GM18498 (cell line): ENCODE results near the gene BMAL1.
A peak's percentile ranks its signal among the peaks of the same experiment; 100 is the strongest.
"Not testable (repeated sequence)": the region's sequence is repeated elsewhere in the genome, so short reads cannot be mapped to it uniquely, and the experiment has no call there.

ENCODE experiments used
- ATAC-seq: cut with Tn5 transposase; IDR thresholded peaks from one replicate; pipeline ENCODE4 v1.9.1; 2021; ENCODE audit warnings: mild to moderate bottlenecking, moderate library complexity; ENCODE audit not compliant: unreplicated experiment

BMAL1 gene

DNA sequence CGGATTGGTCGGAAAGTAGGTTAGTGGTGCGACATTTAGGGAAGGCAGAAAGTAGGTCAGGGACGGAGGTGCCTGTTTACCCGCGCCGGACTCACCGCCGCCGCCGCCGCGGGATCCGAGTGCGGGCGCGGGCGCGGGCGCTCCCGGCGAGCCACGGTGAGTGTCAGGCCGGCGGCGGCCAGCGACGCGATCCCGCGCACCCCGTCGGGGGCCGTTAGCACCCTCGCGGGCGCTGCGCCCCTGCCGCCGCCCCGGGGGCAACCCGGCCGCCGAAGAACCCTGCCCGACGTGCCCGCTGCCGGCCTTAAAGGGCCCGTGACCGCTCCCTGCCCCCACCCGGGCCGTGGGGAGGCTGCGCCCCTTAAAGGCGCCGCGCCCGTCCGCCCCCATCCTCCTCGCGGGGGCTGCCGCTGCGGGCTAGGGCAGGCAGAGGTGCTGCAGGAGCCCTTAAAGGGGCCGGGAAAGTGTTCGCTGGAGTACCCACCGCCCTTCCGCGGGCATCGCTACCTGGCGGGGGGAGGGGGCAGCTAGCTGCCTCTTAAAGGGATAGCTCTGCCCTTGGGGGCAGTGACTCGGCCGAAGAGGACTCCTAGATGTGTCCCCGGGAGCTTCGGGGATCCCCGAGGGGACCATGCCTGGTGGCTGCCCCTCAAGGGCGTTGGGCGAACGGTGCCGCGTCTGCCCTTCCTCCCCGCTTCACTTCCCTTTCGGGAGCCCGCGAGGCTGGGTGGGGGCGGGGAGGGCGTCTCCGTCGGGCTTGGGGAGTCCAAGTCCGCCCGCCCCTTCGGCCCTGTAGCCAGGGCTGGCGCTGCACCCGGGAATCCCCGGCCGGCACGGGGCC, at the start of gene BMAL1:
Gene BMAL1, plus strand, starts transcription at position 23 of the 841 bp plus-strand sequence. CDS start 76,519 bp downstream, outside the sequence.
- ATAC-seq = peak; percentile 34

DNA sequence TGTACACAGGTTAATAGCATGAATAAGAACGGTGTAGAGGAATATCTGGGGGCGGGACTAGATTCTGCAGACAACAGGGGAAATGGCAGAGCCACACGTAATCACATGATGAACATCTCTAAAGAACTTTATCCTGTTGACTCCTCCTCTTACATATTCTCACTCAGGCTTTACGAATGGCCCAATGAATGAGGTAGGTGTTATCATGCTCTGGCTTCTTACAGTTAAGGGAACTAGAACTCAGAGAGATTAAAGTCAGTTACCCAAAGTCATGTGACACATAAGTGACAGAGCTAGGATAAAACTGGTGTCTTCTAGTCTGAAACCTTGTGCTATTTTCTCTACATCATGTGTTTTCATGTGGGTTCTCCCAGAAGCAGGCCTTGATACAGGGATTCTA, 49.0 kb upstream of the BMAL1 start:
- no peak for ATAC-seq

DNA sequence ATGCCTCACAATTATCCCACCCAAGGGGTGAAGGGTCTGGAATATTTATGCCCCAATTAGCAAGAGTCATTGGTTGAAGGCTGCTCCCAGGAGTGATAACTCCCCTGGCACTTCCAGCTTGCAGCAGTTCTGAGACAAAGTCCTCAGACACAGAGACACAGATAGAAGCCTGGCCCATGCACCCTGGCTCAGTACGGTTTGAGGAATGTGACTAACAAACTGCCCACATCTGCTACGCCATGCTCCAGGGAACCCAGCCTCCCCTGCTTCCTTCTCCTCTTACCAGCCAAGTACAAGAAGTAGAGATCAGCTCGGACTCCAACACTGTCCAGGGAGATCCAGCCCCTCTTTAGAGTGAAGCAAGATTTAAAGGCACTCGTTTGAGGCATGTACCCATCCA, 48.5 kb upstream of the BMAL1 start:
- no peak for ATAC-seq

DNA sequence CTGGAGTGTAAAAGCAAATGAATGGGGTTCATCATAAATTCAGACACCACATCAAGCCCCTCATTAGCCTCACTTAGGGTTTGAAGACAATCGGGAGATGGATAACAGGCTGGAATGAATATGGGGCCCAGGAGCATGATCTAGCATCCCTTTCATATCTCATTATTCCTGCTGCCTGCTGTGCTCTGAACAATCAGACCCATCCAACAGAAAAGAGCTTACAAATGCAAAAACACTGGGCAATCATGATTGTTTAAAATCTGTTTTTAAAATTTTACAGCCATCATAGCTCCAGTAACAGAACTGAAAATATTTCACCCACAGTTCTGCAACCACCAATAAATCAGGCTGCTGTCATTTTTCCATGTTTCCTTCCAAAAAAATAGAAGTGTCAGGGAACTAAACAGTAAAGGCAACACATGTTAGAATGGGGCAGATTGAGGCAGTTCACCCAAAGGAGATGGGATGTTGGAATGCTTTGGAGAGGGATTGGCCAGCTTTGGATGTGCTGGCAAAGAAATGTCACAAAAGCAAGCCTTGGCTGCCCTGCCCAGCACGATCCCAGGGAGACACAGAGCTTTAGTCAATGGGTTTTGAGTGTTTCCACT, 47.8 kb upstream of the BMAL1 start:
- no peak for ATAC-seq

DNA sequence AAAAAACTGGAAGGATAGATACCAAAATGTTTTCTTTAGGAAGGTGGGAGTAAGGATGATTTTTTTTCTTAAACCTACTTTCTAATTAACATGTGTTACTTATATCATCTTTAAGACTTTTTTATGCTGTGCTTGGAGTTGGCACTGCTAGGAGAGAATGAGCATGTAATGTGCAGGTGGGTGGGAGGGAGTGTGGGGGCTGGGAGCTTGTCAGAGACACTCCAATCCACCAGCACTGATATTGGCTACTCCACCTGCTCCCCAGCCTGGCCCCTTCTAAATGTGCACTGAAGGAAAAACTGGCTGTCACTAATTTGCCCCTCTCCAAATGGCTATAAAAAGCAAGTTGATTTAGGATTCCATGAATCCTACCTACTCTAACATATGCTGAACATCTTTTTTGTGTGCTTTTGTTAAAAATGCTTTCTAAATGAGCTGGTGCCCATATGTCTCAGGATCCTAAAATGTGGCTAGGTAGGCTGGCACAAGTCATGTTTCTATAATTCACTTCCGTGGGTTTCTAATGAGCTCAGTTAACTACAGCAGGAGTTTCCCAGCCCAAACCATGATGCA, 44.3 kb upstream of the BMAL1 start:
- no peak for ATAC-seq

DNA sequence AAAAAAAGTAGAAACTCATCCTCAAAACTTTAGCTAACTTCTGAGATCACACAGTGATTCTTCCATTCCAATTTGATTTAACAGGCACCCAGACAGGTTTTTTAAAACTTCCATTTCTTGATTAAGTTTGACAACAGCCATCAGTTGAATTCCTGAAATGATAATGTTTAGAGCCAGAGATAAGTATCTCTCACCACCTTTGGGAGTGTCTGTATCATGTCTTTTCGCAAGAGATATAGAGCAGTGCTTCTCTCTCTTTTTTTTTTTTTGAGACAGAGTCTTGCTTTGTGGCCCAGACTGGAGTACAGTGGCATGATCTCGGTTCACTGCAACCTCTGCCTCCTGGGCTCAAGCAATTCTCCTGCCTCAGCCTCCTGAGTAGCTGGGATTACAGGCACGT, 41.7 kb upstream of the BMAL1 start:
- ATAC-seq = no peak

DNA sequence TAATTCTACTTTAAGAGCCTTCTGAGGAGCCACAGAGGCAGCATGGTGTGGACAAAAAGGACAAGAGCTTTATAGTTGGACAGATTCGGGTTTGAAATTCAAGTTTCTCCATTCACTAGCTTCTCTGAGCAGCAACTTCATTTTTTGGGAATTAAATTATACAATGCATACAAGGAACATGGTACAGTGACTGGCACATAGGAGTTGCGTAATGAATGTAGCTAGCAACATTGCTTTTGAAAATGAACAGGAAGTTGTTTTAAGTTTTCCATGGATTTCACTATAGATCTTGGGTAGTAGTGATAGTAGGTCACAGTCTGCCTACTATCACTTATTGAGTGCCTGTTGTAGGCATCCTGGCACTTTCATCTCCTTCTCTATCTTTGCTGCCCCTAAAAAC, 41.0 kb upstream of the BMAL1 start:
- ATAC-seq = no peak

DNA sequence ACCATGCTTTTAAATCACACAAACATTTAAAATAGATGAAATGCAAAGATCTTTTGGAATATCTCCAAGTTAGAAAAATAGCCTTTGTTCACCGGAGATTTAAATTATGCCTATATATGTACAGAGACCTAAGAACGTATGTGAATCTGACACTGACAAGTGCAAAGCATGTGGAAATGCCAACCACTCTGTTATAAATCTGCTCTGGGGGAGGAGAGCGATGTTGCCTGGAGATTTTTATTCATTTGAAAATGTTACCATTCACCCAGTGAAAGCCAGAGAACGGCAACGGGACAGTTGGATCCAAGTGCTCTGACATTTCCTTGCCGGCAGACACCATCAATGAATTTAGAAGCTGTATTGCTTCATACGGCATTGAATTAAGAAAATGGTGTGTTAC, 39.8 kb upstream of the BMAL1 start:
- ATAC-seq = no peak

DNA sequence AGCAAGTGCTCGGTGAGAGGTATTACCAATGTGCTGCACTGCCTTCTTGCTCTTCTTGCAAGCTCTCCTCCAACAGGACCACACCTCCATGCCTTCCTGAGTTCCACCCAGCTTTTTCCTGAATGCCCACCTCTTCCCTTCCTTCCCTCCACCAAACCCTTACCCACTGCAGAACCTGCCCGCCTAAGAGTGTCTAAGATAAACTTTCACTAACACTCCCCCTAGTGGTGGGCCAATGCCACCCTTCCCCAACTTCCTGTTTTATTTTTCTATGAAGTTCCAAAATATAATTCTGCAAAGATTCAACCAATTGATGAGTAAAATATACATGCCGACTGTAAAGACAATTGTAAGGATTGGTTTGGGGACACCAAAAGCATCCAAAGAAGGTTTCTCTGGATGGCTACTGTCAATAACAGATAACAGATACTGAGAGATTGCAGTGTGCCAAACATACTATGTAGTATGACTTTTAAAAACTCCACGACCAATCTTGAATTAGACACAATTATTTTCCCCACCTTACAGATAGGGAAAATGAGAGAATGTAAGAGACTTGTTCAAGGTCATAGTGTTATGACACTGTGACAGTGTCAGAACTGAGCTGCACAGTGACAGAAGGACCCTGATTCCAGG, 38.6 kb upstream of the BMAL1 start:
- peak; percentile 69 for ATAC-seq

DNA sequence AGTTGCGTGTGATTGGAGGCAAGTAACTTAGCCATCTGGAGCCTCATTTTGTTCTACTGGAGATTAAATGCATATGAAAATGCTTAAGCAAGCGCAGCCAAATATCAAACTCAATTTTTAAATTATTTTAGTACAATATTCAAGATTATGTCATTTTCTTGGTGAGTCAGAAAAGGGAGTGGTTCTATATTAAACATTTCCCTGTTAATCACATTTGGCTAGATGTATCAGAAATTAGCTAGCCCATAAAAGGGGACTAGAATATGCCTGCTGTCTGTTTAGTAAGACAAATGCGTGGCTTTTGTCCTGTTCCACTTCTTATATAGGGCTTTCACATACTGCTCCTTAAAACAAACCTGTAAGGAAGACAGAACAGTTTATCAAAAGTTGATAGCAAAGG, 35.0 kb upstream of the BMAL1 start:
- no peak for ATAC-seq

DNA sequence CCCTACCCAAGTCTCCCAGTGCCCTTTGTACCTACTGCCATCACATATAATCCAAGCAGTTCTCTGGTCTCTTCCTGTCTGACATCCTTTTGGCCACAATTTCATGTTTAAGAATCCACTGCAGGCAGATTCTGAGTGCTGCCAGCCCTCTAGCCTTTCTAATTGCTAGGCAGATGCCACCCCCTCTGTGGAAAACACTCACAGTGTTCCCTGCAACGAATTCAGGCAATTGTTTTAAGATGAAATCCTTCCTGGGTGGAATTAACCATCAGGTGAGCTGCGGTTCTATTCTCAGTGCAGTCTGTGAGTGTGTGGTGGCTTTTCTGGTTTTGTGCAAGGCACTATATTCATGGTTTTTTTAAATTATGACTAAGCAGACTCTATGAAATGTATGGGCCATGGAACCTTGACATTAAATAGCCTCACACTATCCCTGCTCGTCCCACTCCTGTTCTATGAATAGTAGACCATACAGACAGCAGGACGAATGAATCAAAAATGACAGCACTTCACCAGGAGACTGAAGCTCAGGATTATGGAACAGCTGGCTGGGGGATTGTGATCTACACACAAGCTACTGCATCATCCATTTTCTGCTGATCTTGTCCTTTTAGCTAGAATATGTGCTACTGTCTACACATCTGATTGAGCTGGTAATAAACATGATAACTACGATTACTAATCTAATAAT, 29.8 kb upstream of the BMAL1 start:
- ATAC-seq = no peak

DNA sequence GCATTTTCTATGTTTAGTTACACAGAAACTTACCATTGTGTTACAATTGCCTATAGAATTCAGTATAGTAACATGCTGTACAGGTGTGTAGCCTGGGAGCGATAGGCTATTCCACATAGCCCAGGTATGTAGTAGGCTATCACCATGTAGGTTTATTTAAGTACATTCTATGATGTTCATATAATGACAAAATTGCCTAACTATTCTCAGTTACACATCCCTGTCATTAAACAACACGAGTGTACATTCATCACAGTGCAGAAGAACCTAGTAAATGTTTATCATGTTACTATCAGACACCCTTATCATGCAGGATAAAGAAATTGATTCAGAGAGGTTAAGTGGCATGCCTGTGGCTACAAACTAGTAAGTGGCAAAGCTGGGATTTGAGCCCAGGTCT, 28.4 kb upstream of the BMAL1 start:
- ATAC-seq = no peak

DNA sequence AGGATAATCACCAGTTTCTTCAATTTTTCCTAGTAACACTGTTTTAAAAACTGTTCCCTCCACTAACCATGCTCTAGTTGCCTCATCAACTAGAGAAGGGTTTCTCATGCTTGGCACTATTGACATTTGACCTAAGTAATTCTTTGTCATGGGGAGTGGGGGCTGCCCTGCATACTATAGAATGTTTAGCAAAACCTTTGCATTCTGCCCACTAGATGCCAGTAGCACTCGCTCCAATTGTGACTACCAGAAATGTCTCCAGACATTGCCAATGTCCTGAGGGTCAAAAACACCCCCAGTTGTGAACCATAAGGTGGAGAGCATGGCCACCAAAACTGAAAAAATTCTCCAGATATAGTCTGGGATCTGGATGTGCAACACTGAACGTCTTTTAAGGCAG, 27.6 kb upstream of the BMAL1 start:
- no peak for ATAC-seq

DNA sequence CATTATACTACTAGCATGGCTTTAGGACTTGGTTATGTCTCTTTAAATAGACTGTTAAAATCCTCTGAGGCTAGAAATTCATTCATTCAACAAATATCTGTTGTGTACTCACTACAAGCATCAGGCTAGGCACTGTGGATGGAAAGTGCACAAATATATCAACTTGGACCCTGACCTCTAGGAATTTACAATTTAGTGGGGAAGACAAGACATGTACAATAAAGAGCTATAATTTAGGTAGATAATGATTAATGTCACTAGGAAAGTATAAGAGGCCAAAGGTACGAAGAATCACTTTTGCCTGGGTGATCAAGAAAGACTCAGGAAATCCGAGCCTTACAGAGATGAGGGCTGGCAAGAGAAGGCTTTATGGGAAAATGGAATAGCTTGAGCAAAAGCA, 25.6 kb upstream of the BMAL1 start:
- no peak for ATAC-seq

DNA sequence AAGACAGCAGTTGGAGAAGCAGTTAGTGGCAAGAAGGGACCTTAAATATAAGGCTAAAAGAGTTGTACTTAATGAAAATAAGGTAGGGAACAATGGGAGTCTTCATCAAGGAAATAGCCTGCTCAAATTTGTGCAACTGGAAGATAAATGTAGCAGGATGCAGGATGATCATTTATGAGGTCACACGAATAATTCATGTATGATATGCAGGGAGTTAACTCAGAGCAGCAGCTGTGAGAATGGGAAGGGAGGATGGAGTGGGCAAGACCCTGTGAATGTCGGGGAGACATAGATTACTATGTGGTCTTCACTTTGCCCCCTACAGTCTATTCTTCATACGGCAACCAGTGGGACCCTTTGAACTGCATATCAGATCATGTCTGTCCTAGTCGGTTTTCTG, 25.2 kb upstream of the BMAL1 start:
- no peak for ATAC-seq

DNA sequence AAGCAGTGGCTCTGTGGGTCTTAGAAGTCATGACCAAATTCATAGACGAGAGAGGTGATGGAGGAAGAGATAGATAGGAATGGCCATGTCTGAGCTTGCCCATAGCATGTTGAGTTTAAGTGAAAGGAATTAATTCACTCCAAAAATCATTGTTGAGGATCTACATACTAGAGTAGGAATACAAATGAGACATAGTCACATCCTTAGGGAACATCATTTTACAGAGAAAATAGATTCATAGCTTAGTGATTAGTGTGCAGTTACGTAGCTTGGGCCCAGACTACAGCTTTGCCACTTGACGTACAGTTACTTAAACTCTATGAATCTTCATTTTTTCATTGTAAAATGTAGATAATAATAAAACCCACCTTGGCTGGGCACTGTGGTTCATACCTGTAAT, 21.4 kb upstream of the BMAL1 start:
- ATAC-seq = no peak

DNA sequence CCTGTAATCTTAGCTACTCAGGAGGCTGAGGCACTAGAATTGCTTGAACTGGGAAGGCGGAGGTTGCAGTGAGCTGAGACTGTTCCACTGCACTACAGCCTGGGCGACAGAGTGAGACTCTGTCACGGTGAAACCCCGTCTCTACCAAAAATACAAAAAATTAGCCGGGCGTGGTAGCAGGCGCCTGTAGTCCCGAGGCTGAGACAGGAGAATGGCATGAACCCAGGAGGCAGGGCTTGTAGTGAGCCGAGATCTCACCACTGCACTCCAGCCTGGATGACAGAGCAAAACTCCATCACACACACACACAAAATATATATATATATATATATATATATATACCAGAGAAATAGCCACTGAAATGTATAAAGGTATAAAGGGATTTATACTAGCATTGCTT, 19.5 kb upstream of the BMAL1 start:
- not testable (repeated sequence) for ATAC-seq

DNA sequence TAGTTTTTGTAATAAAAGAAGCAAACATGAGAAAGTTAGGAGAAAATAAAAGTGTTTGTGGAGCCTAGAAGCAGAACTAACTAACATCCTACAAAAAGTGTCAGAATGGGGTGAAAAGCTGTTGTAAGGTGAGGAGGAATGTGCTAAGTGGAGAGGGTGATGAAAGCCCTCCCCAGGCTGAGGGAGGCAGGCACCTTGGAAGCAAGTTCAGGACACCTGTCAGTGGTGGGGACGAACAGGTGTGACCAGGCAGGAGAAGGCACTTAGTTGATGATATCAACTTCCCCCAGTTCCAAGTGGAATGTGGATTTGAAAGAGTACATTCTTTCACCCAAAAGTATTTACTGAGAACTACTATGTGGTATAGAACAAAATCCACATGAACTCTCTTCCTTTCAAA, 18.7 kb upstream of the BMAL1 start:
- no peak for ATAC-seq

DNA sequence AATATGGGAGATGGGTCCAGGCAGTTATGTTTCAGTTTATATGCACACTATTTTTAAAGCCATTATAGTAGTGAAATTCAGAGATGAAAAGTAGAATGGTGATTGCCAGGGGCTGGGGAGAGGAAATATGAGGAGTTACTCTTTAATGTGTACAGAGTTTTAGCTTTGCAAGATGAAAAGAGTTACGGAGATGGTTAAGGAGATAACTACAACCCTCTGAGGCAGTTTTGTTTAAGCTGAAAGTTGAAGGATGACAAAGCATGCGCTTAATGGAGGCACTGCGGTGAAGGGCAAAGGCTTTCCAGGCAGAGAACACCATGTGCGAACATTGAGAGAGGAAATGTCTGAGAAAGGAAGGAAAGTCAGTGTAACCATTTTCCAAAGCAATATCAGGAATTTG, 18.2 kb upstream of the BMAL1 start:
- no peak for ATAC-seq

DNA sequence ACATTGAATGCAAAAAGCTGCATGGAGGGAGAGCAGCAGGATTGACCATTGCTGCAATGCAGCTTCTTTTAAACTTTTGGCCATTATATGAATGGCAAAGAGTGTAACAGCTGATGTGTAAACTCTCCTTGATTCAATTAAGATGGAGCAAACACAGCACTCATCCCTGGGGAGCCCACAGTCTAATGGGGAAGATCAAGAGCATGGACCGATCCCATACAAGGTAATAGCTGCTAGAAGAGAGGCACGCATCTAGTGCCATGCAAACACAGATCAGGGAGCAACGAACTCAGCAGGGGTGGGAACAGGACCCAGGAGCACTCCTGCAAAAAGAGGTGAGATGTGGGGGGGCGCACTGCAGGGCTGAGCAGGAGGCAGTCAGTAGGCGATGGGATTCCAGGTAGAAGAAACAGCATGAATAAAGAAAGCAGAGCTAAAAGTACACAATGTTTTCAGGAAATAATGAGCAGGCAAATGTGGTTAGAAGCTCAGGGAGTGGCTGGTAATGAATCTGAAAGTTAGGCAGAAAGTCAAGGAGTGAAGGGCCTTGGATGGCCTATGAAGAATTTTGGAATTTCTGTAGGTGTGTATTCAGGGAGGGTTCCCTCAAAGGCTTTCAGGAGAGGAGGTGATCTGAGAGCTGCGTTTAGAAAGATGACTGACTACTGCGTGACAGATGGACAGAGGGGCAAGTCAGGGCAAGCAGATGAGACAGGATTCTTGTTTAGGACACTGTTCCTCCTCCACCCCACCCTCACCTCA, 17.2 kb upstream of the BMAL1 start:
- ATAC-seq = no peak
